HepG2 (cell line): Measurements from ENCODE around the gene CHRNB2. TPM values are rescaled to one million over a fixed set of nuclear protein-coding genes. Genes with fewer than 3 reads are reported as not detected.

Experiments
- ATAC-seq: fragments of 200-7000 bp; cut with Tn5 transposase; 3 replicates; pipeline ENCODE4 v1.9.1; 2020; ENCODE audit warnings: mild to moderate bottlenecking, moderate library complexity
- BruUV-seq: library from RNA; stranded (reverse); fragments of 400-500 nt; replicated peaks from 2 replicates; lab custom pipeline; 2021; lab: Mats Ljungman, UMichigan
- CTCF ChIA-PET: fragments of 300-600 bp; formaldehyde crosslinking; extraction: SDS; loops from one replicate; lab custom pipeline; 2021; ENCODE audit warnings: low total read pairs, inconsistent platforms, low intra/inter-chr PET ratio; lab: Yijun Ruan, JAX
- POLR2A ChIA-PET: fragments of 350-600 bp; sonication (Branson Sonifier 250); formaldehyde crosslinking; loops from one replicate; lab custom pipeline; 2020; ENCODE audit warnings: antibody characterized with exemption, inconsistent platforms; lab: Yijun Ruan, JAX
- DNase-seq: peaks from one replicate; pipeline ENCODE4 v3.0.0-alpha.2; 2015; ENCODE audit warnings: low spot score
- FAIRE-seq: peaks from 3 replicates; lab custom pipeline; 2011; peaks lifted over from hg19 to GRCh38; lab: Jason Lieb, UNC
- H2AFZ ChIP-seq: one replicate; pipeline ENCODE4 v1.6.1; 2011; ENCODE audit warnings: low read length, inconsistent platforms
- H3K27ac ChIP-seq: fragments of 300-600 bp; 3 replicates; pipeline ENCODE4 v1.8.0; 2011; ENCODE audit warnings: mixed run types, mild to moderate bottlenecking, mixed read lengths, low read length, inconsistent platforms; ENCODE audit not compliant: insufficient read depth; ENCODE audit errors: extremely low read length
- H3K27me3 ChIP-seq, 2 experiments: fragments of 200-600 bp in 1 of 2; 2 replicates in 1 of 2; 3 replicates in 1 of 2; pipeline versions ENCODE4 v1.6.0 to v1.8.0; 2011; ENCODE audit warnings: low read length in 2 of 2, mild to moderate bottlenecking in 2 of 2, moderate library complexity in 2 of 2, inconsistent platforms in 1 of 2; ENCODE audit not compliant: insufficient read depth in 2 of 2, control insufficient read depth in 1 of 2
- H3K36me3 ChIP-seq, 2 experiments: fragments of 200-600 bp in 1 of 2; replicated peaks in 1 of 2; 2 replicates in 1 of 2; 3 replicates in 1 of 2; pipeline versions ENCODE4 v1.5.1 to v1.8.0; 2011; ENCODE audit warnings: low read length in 2 of 2, inconsistent platforms in 1 of 2; ENCODE audit not compliant: insufficient read depth in 2 of 2, control insufficient read depth in 1 of 2
- H3K4me1 ChIP-seq: 2 replicates; pipeline ENCODE4 v1.5.1; 2012; ENCODE audit warnings: low read length, inconsistent platforms; ENCODE audit not compliant: insufficient read depth
- H3K4me2 ChIP-seq: 2 replicates; pipeline ENCODE4 v1.6.0; 2011; ENCODE audit warnings: low read depth, low read length, inconsistent platforms
- H3K4me3 ChIP-seq, 3 experiments: fragments of 200-600 bp in 1 of 3; sonication (generic), shearing (Covaris generic) in 1 of 3; replicated peaks in 1 of 3; 2 replicates each; pipeline ENCODE4 v1.5.1; 2011 to 2016; ENCODE audit warnings: low read length in 3 of 3, inconsistent platforms in 2 of 3, low read depth in 2 of 3, mild to moderate bottlenecking in 2 of 3, control low read depth in 1 of 3, mixed read lengths in 1 of 3; ENCODE audit not compliant: insufficient read depth in 1 of 3
- H3K79me2 ChIP-seq: one replicate; pipeline ENCODE4 v1.6.1; 2011; ENCODE audit warnings: low read length, inconsistent platforms; ENCODE audit not compliant: insufficient read depth
- H3K9ac ChIP-seq: 2 replicates; pipeline ENCODE4 v1.6.0; 2011; ENCODE audit warnings: mild to moderate bottlenecking, low read depth, low read length, inconsistent platforms; ENCODE audit not compliant: insufficient read depth
- H3K9me3 ChIP-seq: 2 replicates; pipeline ENCODE4 v1.5.1; 2012; ENCODE audit warnings: mild to moderate bottlenecking, low read length
- H4K20me1 ChIP-seq: 2 replicates; pipeline ENCODE4 v1.6.0; 2011; ENCODE audit warnings: inconsistent platforms, mild to moderate bottlenecking, low read length, moderate library complexity; ENCODE audit not compliant: insufficient read depth
- ARID2 ChIP-seq: sonication (generic); formaldehyde crosslinking; IDR thresholded peaks from 2 replicates; pipeline ENCODE4 v1.8.1; 2022; ENCODE audit warnings: mild to moderate bottlenecking, missing genetic modification reagents, borderline replicate concordance
- HNF4A ChIP-seq: sonication (generic); formaldehyde crosslinking; IDR thresholded peaks from 2 replicates; pipeline ENCODE4 v1.4.0; 2020; ENCODE audit warnings: missing genetic modification reagents
- KDM3A ChIP-seq: IDR thresholded peaks from 2 replicates; pipeline ENCODE4 v1.6.1; 2018; ENCODE audit warnings: low read depth, missing compliant biosample characterization
- PATZ1 ChIP-seq: sonication (generic); formaldehyde crosslinking; IDR thresholded peaks from 2 replicates; pipeline ENCODE4 v1.4.0; 2020; ENCODE audit warnings: missing genetic modification reagents
- PRPF4 ChIP-seq: fragments of 200-400 bp; formaldehyde crosslinking; IDR thresholded peaks from 2 replicates; pipeline ENCODE4 v1.6.1; 2016; ENCODE audit warnings: low read length, low read depth; ENCODE audit not compliant: poor library complexity, severe bottlenecking
- RBM22 ChIP-seq: fragments of 200-400 bp; formaldehyde crosslinking; optimal IDR thresholded peaks from 2 replicates; pipeline ENCODE3; 2017; ENCODE audit warnings: mild to moderate bottlenecking, low read length, moderate library complexity
- SSRP1 ChIP-seq: IDR thresholded peaks from 2 replicates; pipeline ENCODE4 v1.6.1; 2016; ENCODE audit warnings: control low read depth
- TBX2 ChIP-seq: sonication (generic); formaldehyde crosslinking; IDR thresholded peaks from 2 replicates; pipeline ENCODE4 v1.5.0; 2020; ENCODE audit warnings: missing genetic modification reagents, mild to moderate bottlenecking, borderline replicate concordance
- THRA ChIP-seq: sonication (generic); formaldehyde crosslinking; IDR thresholded peaks from 2 replicates; pipeline ENCODE4 v1.4.0; 2020; ENCODE audit warnings: missing genetic modification reagents, borderline replicate concordance
- ZFP1 ChIP-seq: IDR thresholded peaks from 2 replicates; pipeline ENCODE4 v1.6.1; 2016
- ZFP36 ChIP-seq: fragments of 150-350 bp; IDR thresholded peaks from 2 replicates; pipeline ENCODE4 v1.6.1; 2018; ENCODE audit warnings: borderline replicate concordance, low read length, low read depth; ENCODE audit not compliant: partially characterized antibody
- ZNF605 ChIP-seq: sonication (generic); formaldehyde crosslinking; IDR thresholded peaks from 2 replicates; pipeline ENCODE4 v1.8.0; 2022; ENCODE audit warnings: mild to moderate bottlenecking, missing genetic modification reagents
- ZNF607 ChIP-seq: sonication (generic); formaldehyde crosslinking; IDR thresholded peaks from 2 replicates; pipeline ENCODE4 v1.5.1; 2020; ENCODE audit warnings: missing genetic modification reagents, mild to moderate bottlenecking, borderline replicate concordance
- ZNF7 ChIP-seq: IDR thresholded peaks from 2 replicates; pipeline ENCODE4 v1.6.1; 2016; ENCODE audit warnings: missing biosample characterization, missing genetic modification reagents
- WGBS: methylation state at CpG from one replicate; pipeline ENCODE4 v1.1.6; 2017; ENCODE audit warnings: low lambda C conversion rate; 5-methylcytosine and 5-hydroxymethylcytosine counted together
- in situ Hi-C: cut with HindIII; loops from 2 replicates; pipeline ENCODE4 v1.10.0; 2017; ENCODE audit warnings: low pct_unique_long_range_greater_than_20kb; ENCODE audit not compliant: extremely low pct_ligation_motif_present
- intact Hi-C: fragments of 100-400 bp; cut with micrococcal nuclease; formaldehyde crosslinking; loops from one replicate; pipeline ENCODE4 v1.10.0; 2022; ENCODE audit not compliant: unreplicated experiment
- polyA plus RNA-seq, 8 experiments: library from polyadenylated mRNA; depleted of rRNA in 3 of 8; stranded (reverse) in 7 of 8; unstranded in 1 of 8; fragments of >200 nt; fragmentation: Illumina TruSeq in 4 of 8; extraction: Trizol in 4 of 8; gene quantifications; 2 replicates each; pipeline versions ENCODE4 v1.2.1 to v1.2.3, GENCODE V29; 2011 to 2016; ENCODE audit warnings: low read depth in 4 of 8, missing spikeins in 1 of 8, mixed read lengths in 1 of 8; ENCODE audit not compliant: insufficient read depth in 1 of 8
- total RNA-seq, 5 experiments: library from RNA; depleted of rRNA; stranded (reverse); fragments of >200 nt; fragmentation: Illumina TruSeq; extraction: Trizol; gene quantifications; 2 replicates each; pipeline ENCODE4 v1.2.3, GENCODE V29; 2016; ENCODE audit warnings: low read depth in 1 of 5

Gene CHRNB2
- total and polyA plus RNA-seq, 2 of the 13 experiments (the other 11 are each of a cell fraction or from before 2014, with no cell fraction given) = 0.03 to 0.07 TPM

GRCh38 chr1:154605534-154605933 lies 38.0 kb downstream of the CHRNB2 start:
- Histone ChIP-seq H3K4me2 (no peak overlapping the region), H3K79me2 (peaks cover 95% of the 10 kb centered on the region), H3K9ac (no peak overlapping the region), H3K27ac (no peak overlapping the region), H3K9me3 (no peaks in the 10 kb centered on the region), H4K20me1 (peaks cover 45% of the 10 kb centered on the region), H3K27me3 (no peaks in the 10 kb centered on the region; a peak in 1 of 5 replicates), H3K4me3 (no peak overlapping the region), H2AFZ (no peak overlapping the region), H3K36me3 (peaks cover 12 to 36% of the 10 kb centered on the region in 2 experiments; a peak in 4 of 5 replicates), H3K4me1 (peaks cover 47% of the 10 kb centered on the region)
- CTCF ChIA-PET = no interaction called here
- 98% methylated on average over 2 of the region's 2 CpGs for WGBS
- in situ Hi-C loops = no loop called here
- POLR2A ChIA-PET = interaction anchor here (1.7 to 1.8 kb wide), 2 partner anchors 11 to 22 kb away, joined by 6 to 7 read pairs; no protein-coding TSS in a partner anchor
- DNase-seq (no peak), FAIRE-seq (no peak), ATAC-seq (no peak)
- BruUV-seq = no TSS peak
- intact Hi-C loops = loop anchor here (5.0 kb wide), 1 partner anchor 48 kb away; the partner anchor contains the start of gene UBE2Q1
- TF ChIP-seq PRPF4 = no peak
- TF ChIP-seq ZNF605 (CRISPR knock-in tag) = 0 out of 2 replicates have a peak, but pooled peaks have one; percentile 17
- TF ChIP-seq RBM22 = peak; percentile 7
- TF ChIP-seq, all 625 proteins: peak for 2

- Histone ChIP-seq H3K79me2 (peaks cover 94% of the 10 kb centered on the region), H3K9ac (peak overlapping the region; percentile 97), H3K27me3 (no peaks in the 10 kb centered on the region; a peak in 1 of 5 replicates), H3K9me3 (no peaks in the 10 kb centered on the region), H3K4me2 (peak overlapping the region; percentile 73), H3K4me1 (peaks cover 52% of the 10 kb centered on the region), H3K36me3 (peaks cover 1 to 20% of the 10 kb centered on the region in 2 experiments; a peak in 2 of 5 replicates), H3K27ac (peak overlapping the region; percentile 98), H4K20me1 (peaks cover 42% of the 10 kb centered on the region), H3K4me3 (peak overlapping the region; percentile 59 to 98 (median 87)), H2AFZ (no peak overlapping the region)
- 4% methylated on average over 11 of the region's 11 CpGs for WGBS
- DNase-seq (peak; percentile 16), ATAC-seq (peak; percentile 43), FAIRE-seq (no peak)
- intact Hi-C loops (loop anchor here (5.0 kb wide), 1 partner anchor 50 kb away; the partner anchor contains the start of gene UBE2Q1), in situ Hi-C loops (no loop called here)
- ChIA-PET CTCF (no interaction called here), POLR2A (interaction anchor here (1.0 kb wide), 1 partner anchor 20 kb away, joined by 3 read pairs; no protein-coding TSS in a partner anchor)
- BruUV-seq = TSS peak; percentile 71
- TF ChIP-seq TBX2 (CRISPR knock-in tag) (no peak), ZFP1 (no peak), PATZ1 (CRISPR knock-in tag) (peak; percentile 24; the same call in 1 of the 2 replicates), SSRP1 (CRISPR knock-in tag) (0 out of 2 replicates have a peak, but pooled peaks have one; percentile 34), ZNF7 (CRISPR knock-in tag) (peak; percentile 99), ZFP36 (peak; percentile 49), THRA (CRISPR knock-in tag) (peak; percentile 44; the same call in 1 of the 2 replicates), ZNF607 (no peak), KDM3A (0 out of 2 replicates have a peak, but pooled peaks have one; percentile 14), HNF4A (CRISPR knock-in tag) (peak; percentile 30), ARID2 (0 out of 2 replicates have a peak, but pooled peaks have one; percentile 22)
These were observed 39.6 kb downstream of the CHRNB2 start for GRCh38 chr1:154607106-154607608.
